ENCODE results near the gene NIP7.
A peak's percentile ranks its signal among the peaks of the same experiment; 100 is the strongest.
"Not testable (repeated sequence)": the region's sequence is repeated elsewhere in the genome, so short reads cannot be mapped to it uniquely, and the experiment has no call there.

The NIP7 gene

GRCh38 chr16:69339289-69340094 lies at the start of gene NIP7, which contains the start of gene COG8:
Gene NIP7 (plus strand): TSS chr16:69339772. CDS start chr16:69339830, 58 bp downstream.
Gene COG8 (minus strand): TSS chr16:69339564. CDS start chr16:69339552, 12 bp downstream.
- Mint-ChIP-seq H3K27ac (ENCODE audit: low read depth) (peak within 1 kb of the TSS; percentile 98), H3K27me3 (no peaks in the 10 kb centered on the region), H3K9me3 (no peaks in the 10 kb centered on the region), H3K36me3 (ENCODE audit: insufficient read depth) (peaks cover 39% of the 10 kb centered on the region), H3K4me3 (peak within 1 kb of the TSS; percentile 98), H3K4me1 (peaks cover 43% of the 10 kb centered on the region)
- ATAC-seq (replicated peaks; ENCODE audit: extremely low read depth, poor library complexity, severe bottlenecking), result peak; percentile 88
- DNase-seq (ENCODE audit: low spot score in 2 of 2), result peak; percentile 88 to 92

DNA sequence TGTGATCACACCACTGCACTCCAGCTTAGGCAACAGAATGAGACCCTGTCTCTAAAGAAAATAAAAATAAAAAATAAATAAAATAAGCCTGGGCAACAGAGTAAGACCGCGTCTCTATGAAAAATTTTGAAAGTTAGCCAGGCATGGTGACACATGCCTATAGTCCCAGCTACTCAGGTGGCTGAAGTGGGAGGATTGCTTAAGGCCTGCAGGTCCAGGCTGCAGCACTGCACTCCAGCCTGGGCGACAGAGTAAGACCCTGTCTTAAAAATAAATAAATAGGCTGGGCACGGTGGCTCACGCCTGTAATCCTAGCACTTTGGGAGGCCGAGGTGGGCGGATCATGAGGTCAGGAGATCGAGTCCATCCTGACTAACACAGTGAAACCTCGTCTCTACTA lies 47.9 kb upstream of the NIP7 start:
- H3K27ac Mint-ChIP-seq (ENCODE audit: low read depth); H3K4me3 Mint-ChIP-seq; H3K36me3 Mint-ChIP-seq (ENCODE audit: insufficient read depth); H3K27me3 Mint-ChIP-seq; ATAC-seq (replicated peaks; ENCODE audit: extremely low read depth, poor library complexity, severe bottlenecking); H3K9me3 Mint-ChIP-seq; DNase-seq (ENCODE audit: low spot score in 2 of 2); H3K4me1 Mint-ChIP-seq: not testable (repeated sequence)

DNA sequence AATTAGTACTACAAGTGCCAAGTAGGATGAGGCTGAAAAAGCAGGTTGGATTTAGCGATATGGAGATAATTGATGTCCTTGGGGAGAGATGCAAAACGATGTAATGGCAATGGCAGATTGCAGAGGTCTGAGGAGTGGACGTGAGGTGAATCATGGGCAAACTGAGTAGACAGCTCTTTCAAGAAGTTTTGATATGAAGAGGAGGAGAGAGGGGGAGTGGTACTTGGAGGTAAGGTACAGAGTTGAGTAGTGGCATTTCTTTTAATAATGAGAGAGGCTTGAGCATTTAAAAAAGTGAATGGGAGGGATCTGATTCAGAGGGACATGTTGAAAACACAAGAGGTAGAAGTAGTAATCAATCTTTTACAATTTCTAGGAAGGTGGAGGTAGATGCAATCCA lies 46.2 kb upstream of the NIP7 start:
- peaks cover 7% of the 10 kb centered on the region for H3K36me3 Mint-ChIP-seq (ENCODE audit: insufficient read depth)
- H3K4me1 Mint-ChIP-seq, result no peaks in the 10 kb centered on the region
- H3K4me3 Mint-ChIP-seq, result no peak overlapping the region
- H3K27ac Mint-ChIP-seq (ENCODE audit: low read depth), result peak overlapping the region; percentile 0
- no peak for ATAC-seq (replicated peaks; ENCODE audit: extremely low read depth, poor library complexity, severe bottlenecking)
- DNase-seq (ENCODE audit: low spot score in 2 of 2), result no peak
- no peaks in the 10 kb centered on the region for H3K9me3 Mint-ChIP-seq
- H3K27me3 Mint-ChIP-seq, result no peaks in the 10 kb centered on the region

DNA sequence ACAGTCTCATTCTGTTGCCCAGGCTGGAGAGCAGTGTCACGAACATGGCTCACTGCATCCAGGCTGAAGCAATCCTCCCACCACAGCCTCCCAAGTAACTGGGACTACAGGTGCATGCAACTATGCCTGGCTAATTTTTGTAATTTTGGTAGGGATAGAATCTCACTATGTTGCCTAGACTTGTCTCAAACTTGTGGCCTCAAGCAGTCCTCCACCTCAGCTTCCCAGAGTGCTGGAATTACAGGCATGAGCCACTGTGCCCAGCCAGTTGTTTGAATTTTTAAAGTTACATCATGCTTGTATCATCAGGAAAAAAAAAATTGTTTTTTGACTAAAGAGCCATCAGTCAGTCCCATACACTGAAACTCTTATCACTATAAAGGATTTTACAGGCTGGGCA lies 45.5 kb upstream of the NIP7 start:
- H3K36me3 Mint-ChIP-seq (ENCODE audit: insufficient read depth), result peaks cover 7% of the 10 kb centered on the region
- H3K4me1 Mint-ChIP-seq, result no peaks in the 10 kb centered on the region
- H3K27me3 Mint-ChIP-seq, result no peaks in the 10 kb centered on the region
- DNase-seq (ENCODE audit: low spot score in 2 of 2) (no peak), ATAC-seq (replicated peaks; ENCODE audit: extremely low read depth, poor library complexity, severe bottlenecking) (no peak)
- no peaks in the 10 kb centered on the region for H3K9me3 Mint-ChIP-seq
- no peak overlapping the region for H3K27ac Mint-ChIP-seq (ENCODE audit: low read depth)
- no peak overlapping the region for H3K4me3 Mint-ChIP-seq

DNA sequence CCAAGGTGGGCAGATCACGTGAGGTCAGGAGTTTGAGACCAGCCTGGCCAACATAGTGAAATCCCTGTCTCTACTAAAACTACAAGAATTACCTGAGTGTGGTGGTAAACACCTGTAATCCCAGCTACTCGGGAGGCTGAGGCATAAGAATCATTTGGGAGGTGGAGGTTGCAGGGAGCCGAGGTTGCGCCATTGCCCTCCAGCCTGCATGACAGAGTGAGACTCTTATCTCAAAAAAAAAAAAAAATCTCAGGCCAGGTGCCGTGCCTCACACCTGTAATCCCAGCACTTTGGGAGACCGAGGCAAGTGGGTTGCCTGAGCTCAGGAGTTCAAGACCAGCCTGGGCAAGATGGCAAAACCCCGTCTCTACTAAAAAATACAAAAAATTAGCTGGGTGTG lies 42.8 kb upstream of the NIP7 start:
- DNase-seq (ENCODE audit: low spot score in 2 of 2), result not testable (repeated sequence)
- H3K36me3 Mint-ChIP-seq (ENCODE audit: insufficient read depth), result peaks cover 21% of the 10 kb centered on the region

GRCh38 chr16:69298261-69298660 lies 41.3 kb upstream of the NIP7 start:
- H3K27ac Mint-ChIP-seq (ENCODE audit: low read depth), result no peak overlapping the region
- H3K9me3 Mint-ChIP-seq, result no peaks in the 10 kb centered on the region
- no peak for ATAC-seq (replicated peaks; ENCODE audit: extremely low read depth, poor library complexity, severe bottlenecking)
- H3K4me3 Mint-ChIP-seq, result no peak overlapping the region
- no peaks in the 10 kb centered on the region for H3K27me3 Mint-ChIP-seq
- no peak for DNase-seq (ENCODE audit: low spot score in 2 of 2)
- peaks cover 23% of the 10 kb centered on the region for H3K36me3 Mint-ChIP-seq (ENCODE audit: insufficient read depth)
- no peaks in the 10 kb centered on the region for H3K4me1 Mint-ChIP-seq

More for the DNA sequence above, 42.8 kb upstream of the NIP7 start:
- H3K4me1 Mint-ChIP-seq; H3K27me3 Mint-ChIP-seq; ATAC-seq (replicated peaks; ENCODE audit: extremely low read depth, poor library complexity, severe bottlenecking); H3K9me3 Mint-ChIP-seq; H3K27ac Mint-ChIP-seq (ENCODE audit: low read depth); H3K4me3 Mint-ChIP-seq: not testable (repeated sequence)

DNA sequence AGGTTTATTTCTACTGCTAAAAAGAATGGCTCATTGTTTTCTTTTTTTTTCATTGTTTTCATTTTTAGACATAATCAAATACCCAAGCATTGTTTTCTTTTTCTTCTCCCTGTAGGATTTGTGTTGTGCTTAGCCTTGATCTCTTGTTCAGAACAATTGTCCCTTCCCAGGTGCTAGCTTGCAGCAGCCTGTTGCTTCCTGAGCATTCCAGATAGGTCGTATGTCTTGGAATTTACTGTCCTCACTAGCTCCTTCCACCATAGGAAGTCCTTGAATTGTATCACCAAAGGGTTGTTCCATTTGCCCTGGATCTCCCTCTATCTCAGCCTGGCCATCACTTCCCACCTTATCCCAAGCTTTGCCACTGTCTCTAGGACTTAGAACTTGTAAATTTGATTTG lies 38.4 kb upstream of the NIP7 start:
- ATAC-seq (replicated peaks; ENCODE audit: extremely low read depth, poor library complexity, severe bottlenecking) (no peak), DNase-seq (ENCODE audit: low spot score in 2 of 2) (no peak)
- Mint-ChIP-seq H3K4me1 (no peaks in the 10 kb centered on the region), H3K27me3 (no peaks in the 10 kb centered on the region), H3K9me3 (no peaks in the 10 kb centered on the region), H3K27ac (ENCODE audit: low read depth) (no peak overlapping the region), H3K36me3 (ENCODE audit: insufficient read depth) (peaks cover 22% of the 10 kb centered on the region), H3K4me3 (no peak overlapping the region)

- Mint-ChIP-seq H3K27ac (ENCODE audit: low read depth) (no peak overlapping the region), H3K4me1 (no peaks in the 10 kb centered on the region), H3K27me3 (no peaks in the 10 kb centered on the region), H3K9me3 (no peaks in the 10 kb centered on the region), H3K36me3 (ENCODE audit: insufficient read depth) (peaks cover 21% of the 10 kb centered on the region), H3K4me3 (no peak overlapping the region)
- no peak for DNase-seq (ENCODE audit: low spot score in 2 of 2)
- ATAC-seq (replicated peaks; ENCODE audit: extremely low read depth, poor library complexity, severe bottlenecking), result no peak
Measured at GRCh38 chr16:69301861-69302260, 37.7 kb upstream of the NIP7 start.

GRCh38 chr16:69302301-69302700 lies 37.3 kb upstream of the NIP7 start:
- Mint-ChIP-seq H3K27ac (ENCODE audit: low read depth) (no peak overlapping the region), H3K4me3 (no peak overlapping the region), H3K27me3 (no peaks in the 10 kb centered on the region), H3K9me3 (no peaks in the 10 kb centered on the region), H3K4me1 (no peaks in the 10 kb centered on the region), H3K36me3 (ENCODE audit: insufficient read depth) (peaks cover 21% of the 10 kb centered on the region)
- DNase-seq (ENCODE audit: low spot score in 2 of 2) (no peak), ATAC-seq (replicated peaks; ENCODE audit: extremely low read depth, poor library complexity, severe bottlenecking) (no peak)

DNA sequence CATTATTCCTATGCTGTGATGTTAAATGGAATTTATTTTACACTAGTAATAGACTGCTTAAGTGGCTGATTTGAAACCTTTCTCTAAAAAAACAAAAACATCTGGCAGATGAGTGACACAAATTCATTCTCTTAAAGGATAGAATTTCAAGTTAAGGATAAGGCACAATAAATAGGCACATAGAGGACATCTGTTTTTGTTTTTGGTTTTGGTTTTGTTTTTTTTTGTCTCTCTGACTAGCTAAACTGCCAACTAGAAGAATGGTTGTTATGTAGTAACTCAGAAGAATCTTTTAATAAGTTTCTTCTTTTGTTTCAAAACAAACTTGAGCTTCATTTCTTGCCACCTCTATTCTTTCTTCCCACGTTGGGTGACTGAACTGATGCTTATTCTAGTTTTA lies 33.5 kb upstream of the NIP7 start:
- H3K36me3 Mint-ChIP-seq (ENCODE audit: insufficient read depth), result peaks cover 7% of the 10 kb centered on the region
- no peak overlapping the region for H3K4me3 Mint-ChIP-seq
- peaks cover 5% of the 10 kb centered on the region for H3K4me1 Mint-ChIP-seq
- H3K27me3 Mint-ChIP-seq, result no peaks in the 10 kb centered on the region
- H3K27ac Mint-ChIP-seq (ENCODE audit: low read depth), result no peak overlapping the region
- DNase-seq (ENCODE audit: low spot score in 2 of 2), result no peak
- ATAC-seq (replicated peaks; ENCODE audit: extremely low read depth, poor library complexity, severe bottlenecking), result no peak
- H3K9me3 Mint-ChIP-seq, result no peaks in the 10 kb centered on the region

DNA sequence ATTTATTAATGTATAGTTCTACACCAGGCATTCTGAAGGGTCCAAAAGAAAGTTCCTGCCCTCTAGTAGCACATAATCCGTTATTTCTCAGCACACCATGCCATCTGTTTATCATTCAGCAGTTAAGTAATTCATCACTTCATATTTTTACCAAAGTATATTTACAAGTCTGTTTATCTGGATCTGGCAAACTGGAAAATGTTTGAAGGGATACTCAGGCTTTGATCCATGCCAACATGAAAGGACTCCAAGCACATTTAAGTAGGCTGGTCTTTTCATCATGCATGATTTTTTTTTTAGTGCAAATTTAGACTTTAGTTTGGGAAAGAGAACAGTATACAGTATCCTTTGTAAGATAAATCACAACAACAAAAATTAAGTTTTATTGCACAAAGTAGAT lies 32.5 kb upstream of the NIP7 start:
- H3K27ac Mint-ChIP-seq (ENCODE audit: low read depth), result no peak overlapping the region
- peaks cover 10% of the 10 kb centered on the region for H3K4me1 Mint-ChIP-seq
- no peak overlapping the region for H3K4me3 Mint-ChIP-seq
- peaks cover 5% of the 10 kb centered on the region for H3K36me3 Mint-ChIP-seq (ENCODE audit: insufficient read depth)
- ATAC-seq (replicated peaks; ENCODE audit: extremely low read depth, poor library complexity, severe bottlenecking) (no peak), DNase-seq (ENCODE audit: low spot score in 2 of 2) (no peak)
- H3K27me3 Mint-ChIP-seq, result no peaks in the 10 kb centered on the region
- H3K9me3 Mint-ChIP-seq, result no peaks in the 10 kb centered on the region

GRCh38 chr16:69307856-69308255 lies 31.7 kb upstream of the NIP7 start:
- no peak for ATAC-seq (replicated peaks; ENCODE audit: extremely low read depth, poor library complexity, severe bottlenecking)
- no peak overlapping the region for H3K27ac Mint-ChIP-seq (ENCODE audit: low read depth)
- no peaks in the 10 kb centered on the region for H3K9me3 Mint-ChIP-seq
- peaks cover 5% of the 10 kb centered on the region for H3K36me3 Mint-ChIP-seq (ENCODE audit: insufficient read depth)
- H3K27me3 Mint-ChIP-seq, result no peaks in the 10 kb centered on the region
- DNase-seq (ENCODE audit: low spot score in 2 of 2), result no peak
- H3K4me1 Mint-ChIP-seq, result peaks cover 14% of the 10 kb centered on the region
- H3K4me3 Mint-ChIP-seq, result no peak overlapping the region

DNA sequence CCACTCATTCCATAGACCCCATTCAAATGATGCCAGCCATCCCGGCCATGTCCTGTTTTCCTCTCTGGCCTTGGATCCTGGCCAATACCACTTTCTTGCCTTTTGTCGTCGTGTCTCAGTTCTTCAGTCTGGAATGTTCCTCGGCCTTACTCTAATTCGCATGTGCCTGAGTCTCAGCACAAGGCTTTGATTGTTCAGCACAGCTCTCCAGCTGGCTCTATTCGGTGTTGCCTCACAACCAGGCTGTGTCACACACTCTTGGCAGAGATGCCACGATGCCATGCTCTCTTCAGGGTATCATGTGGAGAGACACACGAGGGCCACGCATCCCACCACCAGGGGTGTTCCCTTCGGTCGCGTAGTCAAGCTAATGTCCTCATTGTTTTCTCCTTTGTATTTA lies 30.3 kb upstream of the NIP7 start:
- no peaks in the 10 kb centered on the region for H3K27me3 Mint-ChIP-seq
- peak overlapping the region; percentile 0 for H3K4me3 Mint-ChIP-seq
- H3K27ac Mint-ChIP-seq (ENCODE audit: low read depth), result no peak overlapping the region
- ATAC-seq (replicated peaks; ENCODE audit: extremely low read depth, poor library complexity, severe bottlenecking), result no peak
- no peak for DNase-seq (ENCODE audit: low spot score in 2 of 2)
- H3K4me1 Mint-ChIP-seq, result peaks cover 26% of the 10 kb centered on the region
- H3K36me3 Mint-ChIP-seq (ENCODE audit: insufficient read depth), result peaks cover 11% of the 10 kb centered on the region
- H3K9me3 Mint-ChIP-seq, result no peaks in the 10 kb centered on the region

All from central memory CD8-positive, alpha-beta T cell (primary cell).